ENCODE results near the gene PCDH20.
"Not testable (repeated sequence)": the region's sequence is repeated elsewhere in the genome, so short reads cannot be mapped to it uniquely, and the experiment has no call there.

The PCDH20 gene, protein sequence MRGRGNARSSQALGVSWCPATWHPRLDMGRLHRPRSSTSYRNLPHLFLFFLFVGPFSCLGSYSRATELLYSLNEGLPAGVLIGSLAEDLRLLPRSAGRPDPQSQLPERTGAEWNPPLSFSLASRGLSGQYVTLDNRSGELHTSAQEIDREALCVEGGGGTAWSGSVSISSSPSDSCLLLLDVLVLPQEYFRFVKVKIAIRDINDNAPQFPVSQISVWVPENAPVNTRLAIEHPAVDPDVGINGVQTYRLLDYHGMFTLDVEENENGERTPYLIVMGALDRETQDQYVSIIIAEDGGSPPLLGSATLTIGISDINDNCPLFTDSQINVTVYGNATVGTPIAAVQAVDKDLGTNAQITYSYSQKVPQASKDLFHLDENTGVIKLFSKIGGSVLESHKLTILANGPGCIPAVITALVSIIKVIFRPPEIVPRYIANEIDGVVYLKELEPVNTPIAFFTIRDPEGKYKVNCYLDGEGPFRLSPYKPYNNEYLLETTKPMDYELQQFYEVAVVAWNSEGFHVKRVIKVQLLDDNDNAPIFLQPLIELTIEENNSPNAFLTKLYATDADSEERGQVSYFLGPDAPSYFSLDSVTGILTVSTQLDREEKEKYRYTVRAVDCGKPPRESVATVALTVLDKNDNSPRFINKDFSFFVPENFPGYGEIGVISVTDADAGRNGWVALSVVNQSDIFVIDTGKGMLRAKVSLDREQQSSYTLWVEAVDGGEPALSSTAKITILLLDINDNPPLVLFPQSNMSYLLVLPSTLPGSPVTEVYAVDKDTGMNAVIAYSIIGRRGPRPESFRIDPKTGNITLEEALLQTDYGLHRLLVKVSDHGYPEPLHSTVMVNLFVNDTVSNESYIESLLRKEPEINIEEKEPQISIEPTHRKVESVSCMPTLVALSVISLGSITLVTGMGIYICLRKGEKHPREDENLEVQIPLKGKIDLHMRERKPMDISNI

DNA sequence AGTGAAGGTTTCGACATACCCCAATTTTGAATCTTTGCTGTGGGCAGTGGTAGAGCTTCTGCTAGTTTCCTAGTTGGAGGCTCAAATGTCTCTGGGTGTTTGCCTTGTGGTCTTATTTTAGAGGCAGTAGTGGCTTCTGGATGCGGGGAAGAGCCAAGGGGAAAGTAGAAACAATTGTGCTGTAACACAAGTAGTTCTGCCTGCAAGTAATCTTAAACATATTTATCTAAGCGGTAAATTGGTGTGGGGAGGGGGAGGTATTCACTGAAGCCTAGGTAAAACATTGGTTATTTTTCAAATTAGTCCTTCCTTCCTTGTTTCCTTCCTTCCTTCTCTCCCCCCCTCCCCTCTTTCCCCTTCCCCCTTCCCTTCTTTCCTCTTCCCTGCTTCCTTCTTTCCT lies at the start of gene PCDH20:
PCDH20 (minus strand) TSS at position 101 of the 400 bp plus-strand sequence. CDS start 691 bp downstream, outside the sequence.
- DNase-seq (ENCODE audit: low read depth in 2 of 2, low spot score in 1 of 2): no peak

DNA sequence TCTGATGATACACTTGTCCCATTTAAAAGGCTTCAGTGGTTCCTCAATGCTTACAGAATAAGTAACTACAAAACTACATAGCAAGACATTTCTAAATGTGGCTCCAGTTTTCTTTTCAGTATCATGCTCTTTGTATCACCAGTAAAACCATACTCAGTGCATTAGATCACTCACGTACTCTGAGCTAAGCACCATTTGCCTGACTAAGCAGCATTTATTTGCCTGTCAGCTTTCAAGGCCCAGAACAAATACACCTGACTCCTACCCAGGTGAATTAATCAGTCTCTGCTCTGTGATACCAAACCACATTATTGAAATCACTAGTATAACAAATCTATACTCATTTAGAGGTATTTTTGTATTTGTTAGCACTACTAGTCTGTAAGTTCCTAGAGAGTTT lies 47.4 kb upstream of the PCDH20 start:
- no peak for DNase-seq (ENCODE audit: low read depth in 2 of 2, low spot score in 1 of 2)

DNA sequence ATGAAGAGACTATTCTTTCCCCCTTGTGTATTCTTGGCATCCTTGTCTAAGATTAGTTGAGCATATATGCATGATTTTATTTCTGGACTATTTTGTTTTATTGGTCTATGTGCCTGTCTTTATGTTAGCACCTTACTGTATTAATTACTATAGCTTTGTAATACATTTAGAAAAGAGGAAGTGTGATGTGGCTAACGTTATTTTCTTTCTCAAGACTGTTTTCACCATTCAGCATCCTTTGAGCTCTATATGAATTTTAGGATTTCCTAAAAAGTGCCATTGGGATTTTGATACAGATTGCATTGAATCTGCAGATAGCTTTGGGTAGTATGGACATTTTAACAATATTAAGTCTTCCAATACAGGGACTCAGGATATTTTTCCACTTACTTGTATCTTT lies 37.5 kb upstream of the PCDH20 start:
- DNase-seq (ENCODE audit: low read depth in 2 of 2, low spot score in 1 of 2): no peak

DNA sequence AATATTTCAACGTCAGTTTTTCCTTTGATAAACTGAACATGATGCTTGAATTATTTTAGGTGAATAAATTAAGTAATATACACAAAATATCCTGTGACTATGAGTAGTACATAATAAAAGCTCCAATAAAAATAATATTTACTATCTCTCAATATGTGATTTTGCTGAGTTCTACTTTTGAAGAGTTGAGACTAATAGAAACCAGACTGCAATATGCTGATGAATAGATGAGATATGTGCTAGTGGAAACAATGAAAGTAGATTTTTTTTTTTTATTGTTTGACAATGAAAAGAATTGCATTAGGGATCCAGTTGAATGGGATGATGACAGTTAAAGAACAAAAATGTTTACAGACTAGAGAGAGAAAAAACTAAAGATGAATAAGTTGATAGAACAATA lies 16.4 kb upstream of the PCDH20 start:
- DNase-seq (ENCODE audit: low read depth in 2 of 2, low spot score in 1 of 2): no peak

DNA sequence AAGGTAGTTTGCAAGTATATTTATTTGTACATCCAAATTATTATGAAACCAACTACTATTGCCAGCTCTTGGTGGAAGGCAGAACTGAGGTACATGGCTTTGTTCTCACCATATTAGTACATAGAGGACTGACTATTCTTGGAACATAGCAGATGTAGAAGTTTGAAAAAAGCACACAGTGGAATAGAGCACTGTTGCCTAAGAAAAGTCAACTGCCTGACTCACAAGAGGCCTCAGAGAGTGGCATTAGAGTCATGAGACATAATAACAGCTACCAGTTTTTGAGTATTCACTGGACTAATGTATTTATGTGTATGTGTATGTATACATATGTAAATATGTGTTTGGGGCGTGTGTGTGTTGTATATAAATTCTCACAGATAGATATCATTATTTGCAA lies 8.3 kb upstream of the PCDH20 start:
- no peak for DNase-seq (ENCODE audit: low read depth in 2 of 2, low spot score in 1 of 2)

DNA sequence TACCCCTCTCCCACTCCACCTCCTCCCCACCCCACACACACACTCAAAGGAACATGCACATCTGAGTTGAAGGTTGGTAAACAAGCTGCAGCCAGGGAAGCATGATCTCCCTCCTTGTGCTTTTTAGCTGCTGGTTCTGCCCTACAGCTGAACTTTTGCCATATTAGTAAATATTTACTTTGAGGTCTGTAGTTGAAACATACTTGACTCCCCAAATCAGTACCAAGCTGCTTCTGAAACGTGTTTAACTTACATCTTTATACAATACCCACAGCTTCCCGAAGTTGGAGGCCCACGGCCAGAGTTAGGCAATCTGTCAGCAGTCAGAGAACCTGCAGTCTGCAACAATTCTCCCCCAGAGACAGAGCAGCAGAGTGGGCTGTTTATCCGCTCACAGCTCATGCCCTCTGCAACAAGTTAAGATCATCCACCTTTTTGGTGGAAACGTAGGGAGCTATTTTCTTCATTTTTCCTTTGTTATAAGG lies 1.5 kb upstream of the PCDH20 start:
- DNase-seq (ENCODE audit: low read depth in 2 of 2, low spot score in 1 of 2): no peak

DNA sequence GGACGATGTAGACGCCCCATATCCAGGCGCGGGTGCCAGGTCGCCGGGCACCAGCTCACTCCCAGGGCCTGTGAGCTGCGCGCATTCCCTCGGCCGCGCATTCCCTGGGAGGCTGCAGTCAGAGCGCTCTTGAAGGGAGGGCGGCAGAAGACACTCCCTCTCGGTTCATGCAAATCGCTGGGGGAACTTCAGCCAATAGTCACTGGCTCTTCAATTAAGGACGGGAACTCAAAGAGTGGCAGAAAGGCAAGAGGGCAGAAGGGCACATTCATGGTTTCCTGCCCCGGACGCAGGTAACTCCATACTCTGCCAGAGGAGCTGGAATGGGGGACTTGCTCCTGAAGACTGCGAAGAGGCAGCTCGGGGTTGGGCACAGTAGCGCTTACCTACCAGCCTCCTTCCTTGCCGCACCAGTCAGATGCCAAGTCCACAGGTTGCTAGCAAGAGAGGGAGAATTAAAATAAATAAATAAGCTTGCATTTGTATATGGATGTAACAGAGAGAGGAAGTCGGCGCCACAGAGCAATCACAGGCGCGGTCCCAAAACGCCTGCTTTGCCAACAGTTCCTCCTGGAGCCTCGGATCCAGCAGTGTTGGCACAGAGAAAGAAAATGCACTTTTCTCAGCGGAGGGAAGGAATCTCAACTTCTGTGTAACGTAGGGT lies 459 bp downstream of the PCDH20 start:
- no peak for DNase-seq (ENCODE audit: low read depth in 2 of 2, low spot score in 1 of 2)

DNA sequence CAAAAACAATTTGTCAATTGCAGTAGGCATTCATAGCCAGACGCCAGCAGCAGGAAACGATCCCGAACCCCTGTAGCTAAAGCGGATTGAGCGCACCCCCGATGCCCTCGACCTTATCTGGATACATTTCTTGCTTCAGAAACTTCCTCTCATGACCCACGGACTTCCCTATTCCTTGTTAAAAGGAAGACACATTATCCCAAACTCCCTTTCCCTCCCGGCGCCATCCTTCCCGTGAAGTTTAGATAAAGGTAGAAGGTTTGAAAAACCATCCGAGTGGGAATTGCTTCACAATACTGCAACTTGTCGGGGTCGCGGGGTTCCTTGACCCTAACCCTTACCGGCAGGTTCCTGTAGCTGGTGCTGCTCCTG lies 977 bp downstream of the PCDH20 start:
- no peak for DNase-seq (ENCODE audit: low read depth in 2 of 2, low spot score in 1 of 2)

DNA sequence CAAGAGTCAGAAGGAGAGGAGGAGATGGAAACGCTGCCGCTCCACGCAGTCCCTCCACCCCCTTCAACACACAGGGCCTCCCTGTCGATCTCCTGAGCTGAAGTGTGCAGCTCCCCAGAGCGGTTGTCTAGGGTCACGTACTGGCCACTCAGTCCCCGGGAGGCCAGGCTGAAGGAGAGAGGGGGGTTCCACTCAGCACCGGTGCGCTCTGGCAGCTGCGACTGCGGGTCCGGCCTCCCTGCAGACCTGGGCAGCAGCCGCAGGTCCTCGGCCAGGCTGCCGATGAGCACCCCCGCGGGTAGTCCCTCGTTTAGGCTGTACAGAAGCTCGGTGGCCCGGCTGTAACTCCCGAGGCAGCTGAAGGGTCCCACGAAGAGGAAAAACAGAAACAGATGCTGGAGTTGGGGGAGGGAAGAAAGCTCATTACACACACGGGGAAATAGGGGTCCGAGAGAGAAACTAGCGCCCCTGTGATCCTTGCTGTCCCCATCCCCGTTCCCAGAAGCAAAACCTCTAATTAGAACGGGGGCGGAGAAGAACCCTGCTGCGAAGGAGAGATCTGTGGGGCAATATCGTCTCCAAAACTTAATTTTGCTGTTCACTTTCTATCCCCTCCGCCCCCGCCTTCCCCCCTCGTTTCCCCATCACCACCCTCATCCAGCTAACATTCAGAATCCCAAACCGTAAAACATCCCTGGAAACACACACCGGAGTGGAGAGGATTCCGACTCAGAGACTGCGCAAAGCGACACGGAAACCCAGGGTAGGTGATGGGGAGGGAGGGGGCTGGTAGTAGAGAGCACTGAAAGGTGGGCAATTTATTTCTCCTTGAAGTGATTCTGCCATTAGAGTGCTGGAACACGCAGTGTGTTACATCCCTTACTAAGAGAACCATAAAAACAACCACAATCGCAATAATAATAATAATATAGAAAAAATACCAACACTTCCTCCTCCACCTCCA lies 1.8 kb downstream of the PCDH20 start:
- no peak for DNase-seq (ENCODE audit: low read depth in 2 of 2, low spot score in 1 of 2)

DNA sequence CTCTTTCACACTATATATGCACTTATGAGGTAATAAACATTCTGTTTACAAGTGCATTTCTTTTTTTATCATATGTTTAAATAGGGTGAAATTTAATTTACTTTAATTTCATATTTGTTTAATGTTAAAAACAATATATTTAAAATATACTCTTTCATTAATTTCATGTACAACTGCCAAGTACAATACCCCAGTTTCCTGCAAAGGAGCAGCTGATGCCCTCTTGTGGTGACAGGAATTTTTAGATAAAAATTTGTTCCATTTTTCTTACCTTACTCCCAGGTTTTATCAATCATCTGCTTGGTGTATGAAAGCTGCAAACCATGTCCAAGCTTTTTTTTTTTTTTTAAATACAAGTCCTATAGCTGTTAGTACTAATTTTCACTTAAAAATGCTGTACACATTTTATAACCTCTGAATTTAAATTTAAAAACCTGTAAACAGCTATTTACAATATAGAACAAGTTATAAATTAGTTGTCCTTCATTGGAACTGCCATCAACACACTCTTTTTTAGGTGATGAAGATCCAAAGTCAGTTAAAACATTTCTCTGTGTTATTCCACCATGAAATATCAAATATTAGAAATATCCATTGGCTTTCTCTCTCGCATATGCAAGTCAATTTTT lies 4.9 kb downstream of the PCDH20 start:
- no peak for DNase-seq (ENCODE audit: low read depth in 2 of 2, low spot score in 1 of 2)

DNA sequence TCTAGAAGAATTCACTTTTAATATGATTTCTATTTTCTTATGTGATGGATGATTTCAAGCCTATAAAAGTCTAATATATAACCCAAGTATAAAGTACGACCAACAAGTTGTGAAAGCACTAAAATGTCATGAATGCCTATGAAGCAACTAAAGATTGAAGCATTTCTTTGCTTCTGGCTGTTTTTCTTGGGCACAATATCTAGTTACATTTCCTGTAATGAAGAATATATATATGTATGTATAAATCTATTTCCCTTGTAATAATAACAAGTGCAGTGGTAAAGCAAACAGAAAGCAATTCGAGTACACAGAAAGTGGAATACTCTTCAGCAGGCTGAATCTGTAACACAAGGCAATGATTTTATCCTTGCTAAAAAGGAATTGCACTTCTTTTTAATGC lies 5.4 kb downstream of the PCDH20 start:
- DNase-seq (ENCODE audit: low read depth in 2 of 2, low spot score in 1 of 2): no peak

DNA sequence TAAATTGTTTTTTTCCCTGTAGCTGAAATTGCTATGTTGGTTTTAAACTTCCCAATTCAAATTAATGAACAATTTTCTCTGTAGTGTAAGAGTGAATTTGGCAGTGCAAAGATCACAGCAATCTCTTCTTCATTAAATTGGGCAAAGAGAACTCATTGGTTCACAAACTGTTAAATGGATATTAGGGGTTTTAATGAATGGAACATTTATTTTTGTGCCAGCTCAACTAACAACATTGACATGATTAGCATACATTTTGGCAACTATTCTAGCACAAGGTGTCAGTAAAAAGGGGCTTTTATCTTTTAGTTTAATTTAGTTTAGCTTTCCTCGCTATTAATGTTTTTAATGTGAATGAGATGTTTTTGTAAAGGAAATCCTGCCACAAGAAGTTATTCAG lies 7.1 kb downstream of the PCDH20 start:
- DNase-seq (ENCODE audit: low read depth in 2 of 2, low spot score in 1 of 2): no peak

DNA sequence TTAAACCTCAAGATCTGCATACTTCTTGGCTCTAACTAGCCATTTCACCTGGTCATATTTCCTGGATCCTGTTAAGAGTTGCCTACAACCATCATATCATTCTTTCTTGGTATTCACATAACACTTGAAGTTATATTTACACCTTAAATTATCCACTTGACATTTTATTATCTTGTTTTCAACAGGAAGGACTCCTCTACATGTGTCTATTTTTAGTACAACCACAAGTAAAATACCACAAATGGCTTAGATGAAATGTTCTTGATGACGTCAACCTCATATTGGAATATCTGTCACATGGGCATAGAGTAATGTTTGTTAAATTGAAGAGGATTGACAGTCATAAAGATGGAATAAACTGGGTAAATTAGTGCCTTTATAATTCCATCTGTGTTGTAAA lies 9.4 kb downstream of the PCDH20 start:
- DNase-seq (ENCODE audit: low read depth in 2 of 2, low spot score in 1 of 2): no peak

DNA sequence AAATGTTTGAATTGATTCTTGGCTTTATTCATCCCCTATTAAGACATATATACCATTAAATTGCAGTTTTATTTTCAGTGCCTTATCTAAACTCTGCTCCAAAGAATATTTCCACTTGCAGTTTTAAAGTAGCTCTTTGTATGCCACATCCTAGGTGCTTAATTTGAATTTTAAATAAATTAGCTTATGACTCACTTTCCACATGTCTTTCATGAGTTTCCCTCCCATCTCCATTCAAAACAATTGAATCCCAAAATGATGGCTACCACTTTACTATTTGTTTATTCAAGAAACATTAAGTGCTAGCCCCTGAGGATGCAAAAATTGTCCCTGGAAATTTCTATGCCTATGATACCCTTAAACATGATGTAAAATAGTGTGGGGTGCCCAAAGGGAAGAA lies 19.5 kb downstream of the PCDH20 start:
- DNase-seq (ENCODE audit: low read depth in 2 of 2, low spot score in 1 of 2): no peak

DNA sequence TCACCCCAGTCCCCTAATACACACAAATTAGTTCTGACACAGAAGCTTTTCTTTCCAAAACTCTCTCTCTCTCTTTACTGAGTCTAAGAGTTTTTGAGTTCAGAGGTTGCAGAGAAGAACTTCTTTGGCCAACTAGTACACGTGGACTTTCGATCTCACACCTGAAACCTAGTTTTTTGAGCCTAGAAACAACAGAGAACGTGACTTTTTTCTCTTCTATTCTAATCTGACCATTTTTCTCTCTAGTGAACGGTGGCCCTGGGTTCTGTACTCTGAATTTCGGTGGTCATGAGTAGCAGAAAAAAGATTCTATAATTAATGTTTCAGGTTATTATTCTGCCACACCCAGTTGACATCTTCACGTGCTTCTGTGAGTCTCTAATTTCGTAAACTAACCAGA lies 24.2 kb downstream of the PCDH20 start:
- DNase-seq (ENCODE audit: low read depth in 2 of 2, low spot score in 1 of 2): no peak

DNA sequence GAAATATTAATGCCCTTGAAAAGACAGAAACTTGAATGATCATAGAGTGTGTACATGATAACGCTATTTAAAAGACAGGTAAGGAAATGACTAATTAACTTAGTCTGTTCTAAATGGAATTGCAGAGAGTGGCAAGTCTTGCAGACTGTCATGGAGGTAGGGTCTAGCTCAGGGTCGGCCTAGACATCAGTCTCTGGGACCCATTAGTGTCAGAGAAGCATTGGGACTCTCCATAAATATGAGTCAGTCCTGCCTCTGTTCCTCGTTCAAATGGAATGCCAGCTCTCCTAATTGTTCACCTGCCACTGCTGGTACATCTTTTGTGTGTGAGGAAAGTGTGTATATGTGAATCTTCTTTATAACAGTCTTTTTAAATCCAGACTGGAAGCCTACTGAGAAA lies 28.0 kb downstream of the PCDH20 start:
- DNase-seq (ENCODE audit: low read depth in 2 of 2, low spot score in 1 of 2): no peak

DNA sequence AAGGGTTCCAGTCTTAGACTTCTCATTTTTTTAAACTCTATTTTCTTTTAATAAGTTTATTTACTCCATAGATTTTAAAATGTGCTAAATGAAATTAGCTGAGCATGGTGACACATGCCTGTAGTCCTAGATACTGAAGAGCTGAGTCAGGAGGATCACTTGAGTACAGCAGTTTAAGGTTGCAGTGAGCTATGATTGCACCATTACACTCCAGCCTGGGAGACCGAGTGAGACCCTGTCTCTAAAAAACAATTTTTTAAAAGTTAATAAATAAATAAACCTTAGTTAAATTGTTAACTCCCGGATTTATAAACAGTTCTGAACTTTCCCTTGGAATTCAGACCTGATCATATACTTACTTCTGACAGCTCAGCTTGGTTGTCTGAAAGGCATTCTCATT lies 32.5 kb downstream of the PCDH20 start:
- no peak for DNase-seq (ENCODE audit: low read depth in 2 of 2, low spot score in 1 of 2)

DNA sequence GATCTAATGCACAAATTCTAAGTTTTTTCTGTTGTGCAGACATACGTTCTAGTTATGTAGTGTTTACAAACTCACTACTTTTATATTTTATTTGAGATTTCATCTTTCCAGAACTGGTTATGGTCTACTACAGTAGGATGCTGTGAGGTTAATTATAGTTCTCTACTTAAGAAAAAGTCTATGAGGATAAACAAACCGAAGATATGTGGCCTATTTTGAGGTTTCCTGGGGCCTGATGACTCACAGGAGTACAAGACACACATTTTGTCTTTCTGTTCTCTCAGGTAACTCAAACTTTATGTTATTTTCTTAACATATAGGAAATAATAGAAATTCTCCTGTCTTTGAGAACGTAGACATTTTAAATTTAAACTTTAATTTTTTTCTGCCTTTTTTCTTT lies 45.1 kb downstream of the PCDH20 start:
- no peak for DNase-seq (ENCODE audit: low read depth in 2 of 2, low spot score in 1 of 2)

DNA sequence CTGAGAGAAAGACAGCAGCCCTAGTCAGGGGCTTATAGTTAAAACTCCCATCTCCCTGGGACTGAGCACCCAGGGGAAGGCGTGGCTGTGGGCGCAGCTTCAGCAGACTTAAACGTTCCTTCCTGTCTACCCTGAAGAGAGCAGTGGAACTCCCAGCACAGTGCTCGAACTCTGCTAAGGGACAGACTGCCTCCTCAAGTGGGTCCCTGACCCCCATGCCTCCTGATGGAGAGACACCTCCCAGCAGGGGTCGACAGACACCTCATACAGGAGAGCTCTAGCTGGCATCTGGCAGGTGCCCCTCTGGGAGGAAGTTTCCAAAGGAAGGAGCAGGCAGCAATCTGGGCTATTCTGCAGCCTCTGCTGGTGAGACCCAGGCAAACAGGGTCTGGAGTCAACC lies 51.0 kb downstream of the PCDH20 start:
- DNase-seq (ENCODE audit: low read depth in 2 of 2, low spot score in 1 of 2): not testable (repeated sequence)

DNA sequence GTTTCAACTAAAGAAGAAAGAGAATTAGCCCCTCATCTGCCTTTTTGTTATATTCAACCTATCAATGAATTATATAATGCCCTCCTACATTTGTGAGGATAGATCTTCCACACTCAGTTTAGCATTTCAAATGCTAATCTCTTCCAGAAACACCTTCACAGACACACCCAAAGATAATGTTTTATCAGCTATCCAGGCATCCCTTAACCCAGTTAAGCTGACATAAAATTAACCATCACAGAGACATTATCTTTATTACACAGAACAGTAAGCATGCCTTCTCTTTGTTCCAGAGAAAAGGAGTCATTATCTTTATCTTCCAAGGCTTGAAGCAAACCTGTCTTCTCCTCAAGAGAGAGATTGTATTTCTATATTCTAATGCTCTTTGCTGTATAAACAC lies 53.1 kb downstream of the PCDH20 start:
- DNase-seq (ENCODE audit: low read depth in 2 of 2, low spot score in 1 of 2): no peak

Data from stimulated activated CD8-positive, alpha-beta memory T cell treated with anti-CD3 and anti-CD28 coated beads, Interleukin-4, amount 100 ng/mL, for 1 hour (primary cell).